Measurements from ENCODE around the gene WASHC4.

The WASHC4 gene

GRCh38 chr12:105168006-105168405 is 60.5 kb downstream of the WASHC4 start:
- TF ChIP-seq EZH2phosphoT487 (IDR thresholded peaks at IDR 0.05; ENCODE audit: low read length) (no peak), EZH2 (optimal IDR thresholded peaks at IDR 0.05; ENCODE audit: low read depth, low read length) (no peak), CTCF (IDR thresholded peaks at IDR 0.05; ENCODE audit: low read length) (no peak)
- Histone ChIP-seq H3K27ac (ENCODE audit: low read length) (no peak overlapping the region), H3K4me2 (ENCODE audit: low read depth, low read length) (no peak overlapping the region), H3K4me3 (ENCODE audit: low read length) (no peak overlapping the region), H4K20me1 (ENCODE audit: insufficient read depth, low read length) (no peaks in the 10 kb centered on the region), H3K9me2 (replicated peaks; ENCODE audit: insufficient read depth, low read length) (no peaks in the 10 kb centered on the region), H3K36me3 (replicated peaks; ENCODE audit: insufficient read depth, low read length) (no peaks in the 10 kb centered on the region; the same call in 1 of the 2 replicates), H3K9ac (ENCODE audit: low read length) (no peak overlapping the region), H3K27me3 (replicated peaks; ENCODE audit: insufficient read depth, low read length) (no peaks in the 10 kb centered on the region), H3K4me1 (ENCODE audit: low read length) (0 out of 2 replicates have a peak, but pooled peaks cover 5% of the 10 kb centered on the region), H3F3A (ENCODE audit: insufficient read depth, low read length) (no peaks in the 10 kb centered on the region), H3K9me3 (replicated peaks; ENCODE audit: insufficient read depth, low read length) (no peaks in the 10 kb centered on the region), H2AFZ (ENCODE audit: low read length) (no peak overlapping the region), H3K79me2 (ENCODE audit: low read length) (no peaks in the 10 kb centered on the region)
- no peak for DNase-seq

GRCh38 chr12:105170139-105170538 is 62.6 kb downstream of the WASHC4 start:
- Histone ChIP-seq H3K27me3 (replicated peaks; ENCODE audit: insufficient read depth, low read length) (no peaks in the 10 kb centered on the region), H2AFZ (ENCODE audit: low read length) (no peak overlapping the region), H3K36me3 (replicated peaks; ENCODE audit: insufficient read depth, low read length) (no peaks in the 10 kb centered on the region; the same call in 1 of the 2 replicates), H3K27ac (ENCODE audit: low read length) (no peak overlapping the region), H3K4me1 (ENCODE audit: low read length) (0 out of 2 replicates have a peak, but pooled peaks cover 5% of the 10 kb centered on the region), H3K4me3 (ENCODE audit: low read length) (no peak overlapping the region), H3K79me2 (ENCODE audit: low read length) (no peaks in the 10 kb centered on the region), H4K20me1 (ENCODE audit: insufficient read depth, low read length) (no peaks in the 10 kb centered on the region), H3K9me3 (replicated peaks; ENCODE audit: insufficient read depth, low read length) (no peaks in the 10 kb centered on the region), H3F3A (ENCODE audit: insufficient read depth, low read length) (no peaks in the 10 kb centered on the region), H3K4me2 (ENCODE audit: low read depth, low read length) (no peak overlapping the region), H3K9me2 (replicated peaks; ENCODE audit: insufficient read depth, low read length) (no peaks in the 10 kb centered on the region), H3K9ac (ENCODE audit: low read length) (no peak overlapping the region)
- no peak for TF ChIP-seq EZH2phosphoT487 (IDR thresholded peaks at IDR 0.05; ENCODE audit: low read length)
- no peak for TF ChIP-seq CTCF (IDR thresholded peaks at IDR 0.05; ENCODE audit: low read length)
- TF ChIP-seq EZH2 (optimal IDR thresholded peaks at IDR 0.05; ENCODE audit: low read depth, low read length) = no peak
- DNase-seq = no peak

GRCh38 chr12:105171691-105172436 is 64.3 kb downstream of the WASHC4 start:
- H2AFZ ChIP-seq (ENCODE audit: low read length) = no peak overlapping the region
- no peaks in the 10 kb centered on the region for H4K20me1 ChIP-seq (ENCODE audit: insufficient read depth, low read length)
- no peaks in the 10 kb centered on the region for H3K27me3 ChIP-seq (replicated peaks; ENCODE audit: insufficient read depth, low read length)
- no peaks in the 10 kb centered on the region for H3K36me3 ChIP-seq (replicated peaks; ENCODE audit: insufficient read depth, low read length)
- H3K79me2 ChIP-seq (ENCODE audit: low read length) = no peaks in the 10 kb centered on the region
- no peak for DNase-seq
- no peaks in the 10 kb centered on the region for H3F3A ChIP-seq (ENCODE audit: insufficient read depth, low read length)
- H3K4me3 ChIP-seq (ENCODE audit: low read length) = no peak overlapping the region
- no peak overlapping the region for H3K27ac ChIP-seq (ENCODE audit: low read length)
- no peak overlapping the region for H3K4me2 ChIP-seq (ENCODE audit: low read depth, low read length)
- TF ChIP-seq EZH2phosphoT487 (IDR thresholded peaks at IDR 0.05; ENCODE audit: low read length) (no peak), EZH2 (optimal IDR thresholded peaks at IDR 0.05; ENCODE audit: low read depth, low read length) (no peak), CTCF (IDR thresholded peaks at IDR 0.05; ENCODE audit: low read length) (no peak)
- 0 out of 2 replicates have a peak, but pooled peaks cover 5% of the 10 kb centered on the region for H3K4me1 ChIP-seq (ENCODE audit: low read length)
- H3K9me3 ChIP-seq (replicated peaks; ENCODE audit: insufficient read depth, low read length) = no peaks in the 10 kb centered on the region
- no peaks in the 10 kb centered on the region for H3K9me2 ChIP-seq (replicated peaks; ENCODE audit: insufficient read depth, low read length)
- no peak overlapping the region for H3K9ac ChIP-seq (ENCODE audit: low read length)
